Neural progenitor cell (in vitro differentiated cells): Measurements from ENCODE around the gene RRP1. TPM values are rescaled to one million over a fixed set of nuclear protein-coding genes. Genes with fewer than 3 reads are reported as not detected.

Experiments used
- DNase-seq: peaks from one replicate; pipeline ENCODE4 v3.0.0-alpha.2; 2016; ENCODE audit warnings: low spot score
- H2AFZ ChIP-seq: fragments of 200-600 bp; sonication (generic); replicated peaks from 2 replicates; pipeline ENCODE4 v1.6.1; 2016; ENCODE audit warnings: antibody characterized with exemption
- H3F3A ChIP-seq: fragments of 200-600 bp; sonication (generic); 2 replicates; pipeline ENCODE4 v1.6.1; 2016; ENCODE audit warnings: antibody characterized with exemption, low read depth
- H3K27ac ChIP-seq: fragments of 200-600 bp; sonication (generic); 2 replicates; pipeline ENCODE4 v1.5.1; 2016; ENCODE audit warnings: mild to moderate bottlenecking
- H3K27me3 ChIP-seq: fragments of 200-600 bp; sonication (generic); 2 replicates; pipeline ENCODE4 v1.6.1; 2016; ENCODE audit warnings: mild to moderate bottlenecking, moderate library complexity
- H3K36me3 ChIP-seq: fragments of 200-600 bp; sonication (generic); 2 replicates; pipeline ENCODE4 v1.5.1; 2016
- H3K4me1 ChIP-seq: fragments of 200-600 bp; sonication (generic); 2 replicates; pipeline ENCODE4 v1.6.1; 2016; ENCODE audit warnings: mixed run types
- H3K4me2 ChIP-seq: fragments of 200-600 bp; sonication (generic); 2 replicates; pipeline ENCODE4 v1.6.1; 2016
- H3K4me3 ChIP-seq: fragments of 200-600 bp; sonication (generic); 2 replicates; pipeline ENCODE4 v1.5.1; 2016
- H3K79me2 ChIP-seq: fragments of 200-600 bp; sonication (generic); 2 replicates; pipeline ENCODE4 v1.6.1; 2016; ENCODE audit warnings: low read depth
- H3K9ac ChIP-seq: fragments of 200-600 bp; sonication (generic); 2 replicates; pipeline ENCODE4 v1.6.1; 2016
- H3K9me3 ChIP-seq: fragments of 200-600 bp; sonication (generic); 2 replicates; pipeline ENCODE4 v1.5.1; 2016; ENCODE audit warnings: low read depth
- H4K20me1 ChIP-seq: fragments of 200-600 bp; sonication (generic); 2 replicates; pipeline ENCODE4 v1.6.1; 2016; ENCODE audit warnings: low read depth
- H3K27ac Mint-ChIP-seq: 3 replicates; pipeline ENCODE4 v1.8.0; 2021; ENCODE audit warnings: mixed read lengths
- H3K27me3 Mint-ChIP-seq: 2 replicates; pipeline ENCODE4 v1.8.0; 2022; ENCODE audit warnings: low read depth, mild to moderate bottlenecking, inconsistent platforms, moderate library complexity, mixed read lengths; ENCODE audit not compliant: insufficient read depth
- H3K36me3 Mint-ChIP-seq: 3 replicates; pipeline ENCODE4 v1.8.0; 2021; ENCODE audit warnings: mixed read lengths
- H3K4me1 Mint-ChIP-seq: 3 replicates; pipeline ENCODE4 v1.8.0; 2021; ENCODE audit warnings: mixed read lengths
- H3K4me3 Mint-ChIP-seq: 3 replicates; pipeline ENCODE4 v1.8.0; 2021; ENCODE audit warnings: mild to moderate bottlenecking, moderate library complexity, mixed read lengths
- H3K9me3 Mint-ChIP-seq: 3 replicates; pipeline ENCODE4 v1.8.0; 2020; ENCODE audit warnings: mixed read lengths
- CTCF ChIP-seq: fragments of 200-600 bp; sonication (generic); IDR thresholded peaks from 2 replicates; pipeline ENCODE4 v1.5.1; 2017; ENCODE audit warnings: antibody characterized with exemption, mild to moderate bottlenecking
- EZH2 ChIP-seq: fragments of 200-600 bp; sonication (generic); IDR thresholded peaks from 2 replicates; pipeline ENCODE4 v1.6.1; 2017; ENCODE audit warnings: antibody characterized with exemption, mild to moderate bottlenecking, moderate library complexity
- EZH2phosphoT487 ChIP-seq: fragments of 200-600 bp; sonication (generic); IDR thresholded peaks from 2 replicates; pipeline ENCODE4 v1.6.1; 2017; ENCODE audit warnings: antibody characterized with exemption
- total RNA-seq: library from RNA; depleted of rRNA; stranded (reverse); fragments of >200 nt; gene quantifications from 2 replicates; pipeline ENCODE4 v1.2.3, GENCODE V29; 2015; ENCODE audit warnings: low replicate concordance

RRP1 gene
- total RNA-seq, 1 donor from 2014 or later: 18.4 TPM

GRCh38 chr21:43774163-43774562 lies 15.2 kb upstream of the RRP1 start:
- Mint-ChIP-seq H3K9me3 (no peaks in the 10 kb centered on the region), H3K27me3 (peaks cover 10% of the 10 kb centered on the region), H3K36me3 (peaks cover 6% of the 10 kb centered on the region), H3K4me1 (peaks cover 28% of the 10 kb centered on the region), H3K4me3 (peak overlapping the region; percentile 93), H3K27ac (no peak overlapping the region)
- peaks cover 10% of the 10 kb centered on the region for H3K4me1 ChIP-seq
- peaks cover 13% of the 10 kb centered on the region for H3K79me2 ChIP-seq
- no peaks in the 10 kb centered on the region for H3K9me3 ChIP-seq
- DNase-seq: no peak
- H3K27ac ChIP-seq: no peak overlapping the region
- H3K36me3 ChIP-seq: no peaks in the 10 kb centered on the region
- H3K27me3 ChIP-seq: no peaks in the 10 kb centered on the region
- H3F3A ChIP-seq: peaks cover 28% of the 10 kb centered on the region
- no peaks in the 10 kb centered on the region for H4K20me1 ChIP-seq
- no peak overlapping the region for H3K4me3 ChIP-seq
- TF ChIP-seq CTCF: no peak
- TF ChIP-seq EZH2phosphoT487: no peak
- TF ChIP-seq EZH2: no peak
- no peak overlapping the region for H2AFZ ChIP-seq
- H3K4me2 ChIP-seq: no peak overlapping the region
- H3K9ac ChIP-seq: no peak overlapping the region

- H3K9me3 Mint-ChIP-seq: no peaks in the 10 kb centered on the region
- H3K36me3 Mint-ChIP-seq: peaks cover 6% of the 10 kb centered on the region
- H3F3A ChIP-seq: peaks cover 25% of the 10 kb centered on the region
- no peak overlapping the region for H3K27ac Mint-ChIP-seq
- peak overlapping the region; percentile 85 for H3K4me2 ChIP-seq
- DNase-seq: no peak
- H3K9ac ChIP-seq: no peak overlapping the region
- H3K4me3 ChIP-seq: peak overlapping the region; percentile 81
- no peaks in the 10 kb centered on the region for H3K36me3 ChIP-seq
- no peak overlapping the region for H3K27ac ChIP-seq
- no peaks in the 10 kb centered on the region for H3K9me3 ChIP-seq
- peaks cover 10% of the 10 kb centered on the region for H3K27me3 Mint-ChIP-seq
- H3K4me1 ChIP-seq: peaks cover 8% of the 10 kb centered on the region
- no peaks in the 10 kb centered on the region for H3K27me3 ChIP-seq
- TF ChIP-seq CTCF (no peak), EZH2phosphoT487 (no peak), EZH2 (no peak)
- H3K4me3 Mint-ChIP-seq: peak overlapping the region; percentile 93
- H3K4me1 Mint-ChIP-seq: peaks cover 26% of the 10 kb centered on the region
- H4K20me1 ChIP-seq: no peaks in the 10 kb centered on the region
- H2AFZ ChIP-seq: no peak overlapping the region
- H3K79me2 ChIP-seq: peaks cover 13% of the 10 kb centered on the region
Measured at GRCh38 chr21:43775190-43775589, 14.2 kb upstream of the RRP1 start.

- DNase-seq: peak; percentile 90
- Mint-ChIP-seq H3K9me3 (no peaks in the 10 kb centered on the region), H3K4me3 (peak within 1 kb of the TSS; percentile 93), H3K27me3 (peaks cover 10% of the 10 kb centered on the region), H3K27ac (peak within 1 kb of the TSS; percentile 2), H3K4me1 (peaks cover 26% of the 10 kb centered on the region), H3K36me3 (peaks cover 6% of the 10 kb centered on the region)
- peak; percentile 42 for TF ChIP-seq EZH2phosphoT487
- TF ChIP-seq CTCF: peak; percentile 7
- no peak for TF ChIP-seq EZH2
- Histone ChIP-seq H3F3A (peaks cover 25% of the 10 kb centered on the region), H3K27ac (peak within 1 kb of the TSS; percentile 54), H3K4me3 (peak within 1 kb of the TSS; percentile 81), H3K9ac (peak within 1 kb of the TSS; percentile 51), H4K20me1 (no peaks in the 10 kb centered on the region), H3K79me2 (peaks cover 13% of the 10 kb centered on the region), H3K4me1 (peaks cover 8% of the 10 kb centered on the region), H3K36me3 (no peaks in the 10 kb centered on the region), H3K27me3 (no peaks in the 10 kb centered on the region), H3K4me2 (peak within 1 kb of the TSS; percentile 85), H3K9me3 (no peaks in the 10 kb centered on the region), H2AFZ (peak within 1 kb of the TSS; percentile 64)
Measured at GRCh38 chr21:43775795-43776430, 13.5 kb upstream of the RRP1 start, which contains the start of gene CSTB. CSTB (minus strand) TSS chr21:43776308; CDS start chr21:43776269, 39 bp downstream.
